OCI-LY1 (cell line): ENCODE data around the gene HLCS.

Experiments
- H2AFZ ChIP-seq: fragments of 200-600 bp; sonication (generic), shearing (Covaris generic); 2 replicates; pipeline ENCODE4 v1.6.0; 2014; ENCODE audit warnings: antibody characterized with exemption, mild to moderate bottlenecking, low read length
- H3F3A ChIP-seq: fragments of 200-600 bp; sonication (generic), shearing (Covaris generic); 2 replicates; pipeline ENCODE4 v1.6.0; 2014; ENCODE audit warnings: mild to moderate bottlenecking, antibody characterized with exemption, low read length, moderate library complexity; ENCODE audit not compliant: insufficient read depth
- H3K27ac ChIP-seq: fragments of 200-600 bp; sonication (generic); 2 replicates; pipeline ENCODE4 v1.5.1; 2014; ENCODE audit warnings: low read length, mixed run types, mild to moderate bottlenecking, low read depth; ENCODE audit not compliant: poor library complexity, severe bottlenecking
- H3K27me3 ChIP-seq: fragments of 200-600 bp; sonication (generic); 2 replicates; pipeline ENCODE4 v1.6.0; 2014; ENCODE audit warnings: antibody characterized with exemption, mild to moderate bottlenecking, low read length, moderate library complexity; ENCODE audit not compliant: insufficient read depth
- H3K36me3 ChIP-seq: fragments of 200-600 bp; sonication (generic); 2 replicates; pipeline ENCODE4 v1.6.1; 2014; ENCODE audit warnings: mild to moderate bottlenecking, antibody characterized with exemption, low read length, moderate library complexity, mixed read lengths; ENCODE audit not compliant: insufficient read depth
- H3K4me1 ChIP-seq: fragments of 200-600 bp; sonication (generic); 2 replicates; pipeline ENCODE4 v1.5.1; 2014; ENCODE audit warnings: mild to moderate bottlenecking, low read length, moderate library complexity; ENCODE audit not compliant: insufficient read depth, severe bottlenecking
- H3K4me2 ChIP-seq: fragments of 200-600 bp; sonication (generic), shearing (Covaris generic); 2 replicates; pipeline ENCODE4 v1.6.1; 2014; ENCODE audit warnings: low read length
- H3K4me3 ChIP-seq: fragments of 200-600 bp; sonication (generic); 2 replicates; pipeline ENCODE4 v1.5.1; 2014; ENCODE audit warnings: low read length, low read depth, mild to moderate bottlenecking, mixed read lengths; ENCODE audit not compliant: poor library complexity, severe bottlenecking
- H3K79me2 ChIP-seq: fragments of 200-600 bp; shearing (Covaris generic); 2 replicates; pipeline ENCODE4 v1.6.1; 2016; ENCODE audit warnings: mixed run types, low read length, mixed read lengths; ENCODE audit not compliant: insufficient read depth
- H3K9ac ChIP-seq: fragments of 200-600 bp; sonication (generic), shearing (Covaris generic); 2 replicates; pipeline ENCODE4 v1.6.1; 2014; ENCODE audit warnings: mild to moderate bottlenecking, low read length, mixed read lengths
- H3K9me2 ChIP-seq: fragments of 200-600 bp; sonication (generic), shearing (Covaris generic); 2 replicates; pipeline ENCODE4 v1.6.1; 2014; ENCODE audit warnings: low read depth, mild to moderate bottlenecking, low read length, mixed read lengths
- H3K9me3 ChIP-seq: fragments of 200-600 bp; shearing (Covaris generic); 2 replicates; pipeline ENCODE4 v1.6.1; 2014; ENCODE audit warnings: low read length, mixed read lengths
- H4K20me1 ChIP-seq: fragments of 200-600 bp; sonication (generic), shearing (Covaris generic); 2 replicates; pipeline ENCODE4 v1.6.0; 2016; ENCODE audit warnings: mild to moderate bottlenecking, low read length; ENCODE audit not compliant: insufficient read depth
- EZH2 ChIP-seq: fragments of 200-600 bp; sonication (generic), shearing (Covaris generic); IDR thresholded peaks from 2 replicates; pipeline ENCODE4 v1.8.0; 2017; ENCODE audit warnings: borderline replicate concordance, mixed run types, mild to moderate bottlenecking, antibody characterized with exemption, low read length, moderate library complexity, mixed read lengths
- TF ChIP-seq, protein P1 (sequence below): fragments of 200-600 bp; sonication (generic), shearing (Covaris generic); IDR thresholded peaks from 2 replicates; pipeline ENCODE4 v1.5.1; 2017; ENCODE audit warnings: mild to moderate bottlenecking, antibody characterized with exemption, low read length, moderate library complexity, mixed read lengths

HLCS gene

DNA sequence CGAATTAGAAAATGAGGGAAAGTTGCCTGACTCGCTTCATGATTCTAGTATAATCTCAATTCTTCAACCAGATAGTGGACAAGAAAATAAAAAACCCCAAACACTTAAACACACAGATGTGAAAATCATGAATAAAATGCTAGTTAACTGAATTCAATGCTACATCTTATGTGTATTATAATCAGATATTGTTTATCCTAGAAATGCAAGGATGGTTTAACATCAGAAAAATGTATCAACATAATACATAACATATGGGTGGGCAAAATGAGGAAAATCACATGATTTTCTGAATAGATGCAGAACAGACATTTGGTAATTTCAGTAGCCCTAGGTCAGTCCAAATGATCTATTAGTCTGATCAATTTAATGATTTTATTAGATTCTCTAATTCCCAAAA, 170.4 kb downstream of the HLCS start:
- TF ChIP-seq, protein P1, sequence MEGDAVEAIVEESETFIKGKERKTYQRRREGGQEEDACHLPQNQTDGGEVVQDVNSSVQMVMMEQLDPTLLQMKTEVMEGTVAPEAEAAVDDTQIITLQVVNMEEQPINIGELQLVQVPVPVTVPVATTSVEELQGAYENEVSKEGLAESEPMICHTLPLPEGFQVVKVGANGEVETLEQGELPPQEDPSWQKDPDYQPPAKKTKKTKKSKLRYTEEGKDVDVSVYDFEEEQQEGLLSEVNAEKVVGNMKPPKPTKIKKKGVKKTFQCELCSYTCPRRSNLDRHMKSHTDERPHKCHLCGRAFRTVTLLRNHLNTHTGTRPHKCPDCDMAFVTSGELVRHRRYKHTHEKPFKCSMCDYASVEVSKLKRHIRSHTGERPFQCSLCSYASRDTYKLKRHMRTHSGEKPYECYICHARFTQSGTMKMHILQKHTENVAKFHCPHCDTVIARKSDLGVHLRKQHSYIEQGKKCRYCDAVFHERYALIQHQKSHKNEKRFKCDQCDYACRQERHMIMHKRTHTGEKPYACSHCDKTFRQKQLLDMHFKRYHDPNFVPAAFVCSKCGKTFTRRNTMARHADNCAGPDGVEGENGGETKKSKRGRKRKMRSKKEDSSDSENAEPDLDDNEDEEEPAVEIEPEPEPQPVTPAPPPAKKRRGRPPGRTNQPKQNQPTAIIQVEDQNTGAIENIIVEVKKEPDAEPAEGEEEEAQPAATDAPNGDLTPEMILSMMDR = no peak
- no peaks in the 10 kb centered on the region for H3F3A ChIP-seq
- H2AFZ ChIP-seq = no peak overlapping the region
- no peak overlapping the region for H3K4me2 ChIP-seq
- no peaks in the 10 kb centered on the region for H3K9me2 ChIP-seq
- H3K9me3 ChIP-seq = no peaks in the 10 kb centered on the region
- no peak overlapping the region for H3K4me3 ChIP-seq
- H3K36me3 ChIP-seq = no peaks in the 10 kb centered on the region
- no peaks in the 10 kb centered on the region for H3K4me1 ChIP-seq
- H4K20me1 ChIP-seq = no peaks in the 10 kb centered on the region
- H3K27me3 ChIP-seq = no peaks in the 10 kb centered on the region
- no peaks in the 10 kb centered on the region for H3K79me2 ChIP-seq
- no peak overlapping the region for H3K9ac ChIP-seq
- H3K27ac ChIP-seq = no peak overlapping the region

DNA sequence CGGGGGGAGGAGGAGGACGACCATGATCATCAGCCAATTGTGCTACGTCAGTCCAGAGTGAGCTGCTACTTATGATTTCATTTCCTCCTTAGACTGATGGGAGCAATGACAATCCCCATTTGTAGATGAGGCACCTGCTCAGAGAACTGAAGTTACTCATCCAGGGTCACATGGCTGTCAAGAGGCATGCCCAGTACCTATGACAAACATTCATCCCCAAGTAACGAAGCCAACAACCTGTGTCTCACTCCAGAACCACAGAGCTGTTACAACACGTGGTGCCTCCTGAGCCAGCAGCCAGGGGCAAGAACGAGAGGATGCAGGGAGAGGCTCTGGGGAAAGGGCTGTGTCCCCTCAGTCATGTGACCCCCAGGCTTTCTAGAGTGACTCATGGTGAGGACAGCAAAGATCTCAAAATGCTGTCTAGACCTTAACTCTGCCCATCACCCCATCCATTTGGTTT, 173.9 kb downstream of the HLCS start:
- no peak overlapping the region for H3K9ac ChIP-seq
- no peaks in the 10 kb centered on the region for H3K27me3 ChIP-seq
- H3K4me3 ChIP-seq = no peak overlapping the region
- no peak overlapping the region for H3K4me2 ChIP-seq
- TF ChIP-seq, protein P1 = no peak
- no peak for TF ChIP-seq EZH2
- no peaks in the 10 kb centered on the region for H4K20me1 ChIP-seq
- H3F3A ChIP-seq = no peaks in the 10 kb centered on the region
- H3K27ac ChIP-seq = no peak overlapping the region
- no peaks in the 10 kb centered on the region for H3K9me3 ChIP-seq
- no peaks in the 10 kb centered on the region for H3K36me3 ChIP-seq
- H3K9me2 ChIP-seq = no peaks in the 10 kb centered on the region
- H3K4me1 ChIP-seq = no peaks in the 10 kb centered on the region
- H2AFZ ChIP-seq = no peak overlapping the region
- no peaks in the 10 kb centered on the region for H3K79me2 ChIP-seq

DNA sequence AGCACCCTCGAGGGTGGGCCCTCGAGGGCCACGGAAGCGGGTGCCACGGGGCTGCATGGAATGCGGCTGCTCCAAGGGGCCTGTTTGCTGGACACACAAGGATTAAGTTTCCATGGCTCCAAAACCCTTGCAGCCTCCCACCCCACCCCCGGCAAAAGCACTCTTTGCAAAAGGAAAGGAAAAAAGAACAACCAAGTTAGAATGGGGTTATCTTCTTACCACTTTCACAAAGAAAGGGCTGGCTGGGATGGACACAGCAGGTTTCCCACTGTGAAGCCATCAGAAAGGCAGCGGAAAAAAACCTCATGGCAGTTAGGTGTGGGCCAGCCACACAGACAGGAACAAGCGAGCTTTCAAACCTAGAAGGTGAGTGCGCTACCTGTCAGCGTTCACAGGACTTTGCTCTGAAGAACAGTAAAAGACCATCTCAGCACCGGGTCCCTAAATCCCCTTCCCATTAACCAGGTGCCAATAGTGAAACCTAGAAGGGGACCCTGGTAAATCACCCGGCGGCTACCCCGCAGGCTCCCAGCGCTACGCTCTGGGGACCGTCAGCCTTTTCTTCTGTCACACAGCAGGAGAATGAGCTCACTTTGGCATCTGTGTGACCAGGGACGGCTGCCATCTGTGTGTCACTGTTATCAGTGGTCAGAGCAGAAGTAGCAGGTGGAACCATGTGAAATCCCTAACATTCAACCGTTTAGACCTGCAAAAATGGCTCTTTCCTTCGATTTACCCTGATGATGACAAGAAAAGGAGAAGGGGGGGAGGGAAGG, 174.6 kb downstream of the HLCS start:
- Histone ChIP-seq H3K9me2 (no peaks in the 10 kb centered on the region), H3K4me3 (no peak overlapping the region)

More for the DNA sequence above, 174.6 kb downstream of the HLCS start:
- Histone ChIP-seq H3K9me3 (no peaks in the 10 kb centered on the region), H3K79me2 (no peaks in the 10 kb centered on the region), H3K36me3 (no peaks in the 10 kb centered on the region), H3K4me1 (no peaks in the 10 kb centered on the region), H4K20me1 (no peaks in the 10 kb centered on the region), H3K27me3 (no peaks in the 10 kb centered on the region), H3K4me2 (no peak overlapping the region), H3K9ac (no peak overlapping the region), H2AFZ (no peak overlapping the region), H3F3A (no peaks in the 10 kb centered on the region), H3K27ac (no peak overlapping the region)
- TF ChIP-seq, protein P1 = no peak
- TF ChIP-seq EZH2 = no peak
